SU-DHL-6 (cell line): ENCODE results near the gene ABCA13.

Experiments used
- H2AFZ ChIP-seq: fragments of 200-600 bp; sonication (generic); 2 replicates; pipeline ENCODE4 v1.6.1; 2014; ENCODE audit warnings: low read depth, mild to moderate bottlenecking, moderate library complexity, mixed read lengths, antibody characterized with exemption, low read length; ENCODE audit not compliant: severe bottlenecking
- H3F3A ChIP-seq: fragments of 200-600 bp; shearing (Covaris generic); 2 replicates; pipeline ENCODE4 v1.6.0; 2016; ENCODE audit warnings: antibody characterized with exemption, mild to moderate bottlenecking; ENCODE audit not compliant: insufficient read depth
- H3K27ac ChIP-seq: fragments of 200-600 bp; sonication (generic); 2 replicates; pipeline ENCODE4 v1.5.1; 2016; ENCODE audit warnings: low read depth, mild to moderate bottlenecking, low read length, moderate library complexity, mixed read lengths
- H3K27me3 ChIP-seq: fragments of 200-600 bp; sonication (generic), shearing (Covaris generic); 2 replicates; pipeline ENCODE4 v1.6.0; 2014; ENCODE audit warnings: mild to moderate bottlenecking, low read length
- H3K36me3 ChIP-seq: fragments of 200-600 bp; sonication (generic); 2 replicates; pipeline ENCODE4 v1.6.1; 2014; ENCODE audit warnings: mild to moderate bottlenecking, low read length, mixed read lengths
- H3K4me2 ChIP-seq: fragments of 300-600, 200-600 bp; shearing (Covaris generic), sonication (generic); 2 replicates; pipeline ENCODE4 v1.6.0; 2014; ENCODE audit warnings: low read length, low read depth, mild to moderate bottlenecking; ENCODE audit not compliant: poor library complexity, severe bottlenecking
- H3K4me3 ChIP-seq: fragments of 200-600 bp; sonication (generic); 2 replicates; pipeline ENCODE4 v1.5.1; 2014; ENCODE audit warnings: antibody characterized with exemption, low read length, mild to moderate bottlenecking, mixed read lengths; ENCODE audit not compliant: insufficient read depth, poor library complexity, severe bottlenecking
- H3K79me2 ChIP-seq: fragments of 200-600 bp; sonication (generic); 2 replicates; pipeline ENCODE4 v1.6.1; 2014; ENCODE audit warnings: mild to moderate bottlenecking, low read length, moderate library complexity; ENCODE audit not compliant: insufficient read depth
- H3K9ac ChIP-seq: fragments of 200-600 bp; sonication (generic); 2 replicates; pipeline ENCODE4 v1.7.0; 2014; ENCODE audit warnings: mild to moderate bottlenecking, low read length
- H3K9me2 ChIP-seq: fragments of 200-600 bp; sonication (generic); replicated peaks from 2 replicates; pipeline ENCODE4 v1.6.1; 2014; ENCODE audit warnings: low read length; ENCODE audit not compliant: insufficient read depth
- H3K9me3 ChIP-seq: fragments of 200-600 bp; sonication (generic); 2 replicates; pipeline ENCODE4 v1.6.1; 2014; ENCODE audit warnings: low read length, mixed read lengths; ENCODE audit not compliant: insufficient read depth
- H4K20me1 ChIP-seq: fragments of 200-600 bp; sonication (generic); 2 replicates; pipeline ENCODE4 v1.6.1; 2014; ENCODE audit warnings: low read depth, mild to moderate bottlenecking, antibody characterized with exemption, low read length, moderate library complexity, mixed read lengths
- EZH2phosphoT487 ChIP-seq: fragments of 200-600 bp; sonication (generic), shearing (Covaris generic); conservative IDR thresholded peaks from 2 replicates; pipeline ENCODE4 v1.6.1; 2018; ENCODE audit warnings: mild to moderate bottlenecking, antibody characterized with exemption, low read length, moderate library complexity, mixed read lengths
- TF ChIP-seq, protein P1 (sequence below): fragments of 200-600 bp; sonication (generic); IDR thresholded peaks from one replicate; pipeline ENCODE4 v1.5.1; 2017; ENCODE audit warnings: antibody characterized with exemption, mild to moderate bottlenecking, low read length, moderate library complexity; ENCODE audit not compliant: insufficient read depth, poor library complexity, severe bottlenecking

The ABCA13 gene

DNA sequence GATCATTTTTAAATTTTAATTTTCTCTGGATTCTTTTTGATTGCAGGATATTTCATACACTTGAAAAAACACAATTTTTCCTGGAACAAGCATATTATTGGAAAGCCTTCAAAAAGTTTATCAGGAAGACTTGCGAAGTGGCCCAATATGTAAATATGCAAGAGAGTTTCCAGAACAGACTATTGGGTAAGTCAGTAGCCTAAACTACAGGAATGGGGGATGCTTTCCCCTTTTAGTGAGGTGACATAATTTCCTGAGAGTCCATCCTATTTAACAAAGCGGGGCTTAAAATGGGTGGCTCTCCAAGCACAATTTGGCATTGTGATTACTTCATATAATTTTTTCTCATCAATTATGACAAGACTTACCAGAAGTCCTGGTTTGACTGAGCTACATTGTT lies 77.9 kb downstream of the ABCA13 start:
- H3K79me2 ChIP-seq: no peaks in the 10 kb centered on the region
- H3K36me3 ChIP-seq: no peaks in the 10 kb centered on the region
- H3F3A ChIP-seq: no peaks in the 10 kb centered on the region
- H2AFZ ChIP-seq: no peak overlapping the region
- H3K4me2 ChIP-seq: no peak overlapping the region
- no peak overlapping the region for H3K9ac ChIP-seq
- no peaks in the 10 kb centered on the region for H3K27me3 ChIP-seq
- no peak overlapping the region for H3K27ac ChIP-seq
- no peaks in the 10 kb centered on the region for H3K9me3 ChIP-seq
- H3K9me2 ChIP-seq: no peaks in the 10 kb centered on the region
- no peak overlapping the region for H3K4me3 ChIP-seq
- H4K20me1 ChIP-seq: no peaks in the 10 kb centered on the region
- no peak for TF ChIP-seq EZH2phosphoT487
- TF ChIP-seq, protein P1, sequence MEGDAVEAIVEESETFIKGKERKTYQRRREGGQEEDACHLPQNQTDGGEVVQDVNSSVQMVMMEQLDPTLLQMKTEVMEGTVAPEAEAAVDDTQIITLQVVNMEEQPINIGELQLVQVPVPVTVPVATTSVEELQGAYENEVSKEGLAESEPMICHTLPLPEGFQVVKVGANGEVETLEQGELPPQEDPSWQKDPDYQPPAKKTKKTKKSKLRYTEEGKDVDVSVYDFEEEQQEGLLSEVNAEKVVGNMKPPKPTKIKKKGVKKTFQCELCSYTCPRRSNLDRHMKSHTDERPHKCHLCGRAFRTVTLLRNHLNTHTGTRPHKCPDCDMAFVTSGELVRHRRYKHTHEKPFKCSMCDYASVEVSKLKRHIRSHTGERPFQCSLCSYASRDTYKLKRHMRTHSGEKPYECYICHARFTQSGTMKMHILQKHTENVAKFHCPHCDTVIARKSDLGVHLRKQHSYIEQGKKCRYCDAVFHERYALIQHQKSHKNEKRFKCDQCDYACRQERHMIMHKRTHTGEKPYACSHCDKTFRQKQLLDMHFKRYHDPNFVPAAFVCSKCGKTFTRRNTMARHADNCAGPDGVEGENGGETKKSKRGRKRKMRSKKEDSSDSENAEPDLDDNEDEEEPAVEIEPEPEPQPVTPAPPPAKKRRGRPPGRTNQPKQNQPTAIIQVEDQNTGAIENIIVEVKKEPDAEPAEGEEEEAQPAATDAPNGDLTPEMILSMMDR: no peak

DNA sequence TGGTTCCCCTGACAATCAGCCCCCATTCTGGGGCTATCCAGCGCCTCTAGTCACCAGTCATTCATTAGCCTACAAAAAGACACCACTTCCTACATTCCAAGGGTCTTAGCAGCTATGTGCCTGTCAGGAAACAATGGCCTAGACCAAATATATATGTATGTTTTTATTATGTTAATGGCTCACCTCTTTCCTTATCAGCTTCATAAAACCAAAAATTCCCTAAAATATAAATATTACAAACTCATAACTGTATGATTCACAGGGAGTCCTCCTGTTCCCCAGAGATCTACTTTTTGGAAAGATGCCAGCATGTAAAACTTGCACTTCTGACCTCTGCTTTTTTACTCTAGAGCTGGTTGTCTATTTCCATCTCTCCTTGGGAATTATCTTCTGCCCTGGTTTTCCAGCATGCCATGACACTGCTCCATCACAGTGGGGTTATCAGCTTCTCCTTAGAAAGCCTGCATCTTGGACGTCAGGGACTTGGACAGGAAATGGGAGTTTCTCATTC lies 79.2 kb downstream of the ABCA13 start:
- H3K27me3 ChIP-seq: no peaks in the 10 kb centered on the region
- no peaks in the 10 kb centered on the region for H3K79me2 ChIP-seq
- H3K27ac ChIP-seq: no peak overlapping the region
- no peaks in the 10 kb centered on the region for H4K20me1 ChIP-seq
- no peak overlapping the region for H3K9ac ChIP-seq
- H3K4me2 ChIP-seq: no peak overlapping the region
- no peak overlapping the region for H2AFZ ChIP-seq
- H3F3A ChIP-seq: no peaks in the 10 kb centered on the region
- H3K9me2 ChIP-seq: no peaks in the 10 kb centered on the region
- no peaks in the 10 kb centered on the region for H3K36me3 ChIP-seq
- H3K4me3 ChIP-seq: no peak overlapping the region
- TF ChIP-seq EZH2phosphoT487: no peak
- TF ChIP-seq, protein P1: no peak
- H3K9me3 ChIP-seq: no peaks in the 10 kb centered on the region

DNA sequence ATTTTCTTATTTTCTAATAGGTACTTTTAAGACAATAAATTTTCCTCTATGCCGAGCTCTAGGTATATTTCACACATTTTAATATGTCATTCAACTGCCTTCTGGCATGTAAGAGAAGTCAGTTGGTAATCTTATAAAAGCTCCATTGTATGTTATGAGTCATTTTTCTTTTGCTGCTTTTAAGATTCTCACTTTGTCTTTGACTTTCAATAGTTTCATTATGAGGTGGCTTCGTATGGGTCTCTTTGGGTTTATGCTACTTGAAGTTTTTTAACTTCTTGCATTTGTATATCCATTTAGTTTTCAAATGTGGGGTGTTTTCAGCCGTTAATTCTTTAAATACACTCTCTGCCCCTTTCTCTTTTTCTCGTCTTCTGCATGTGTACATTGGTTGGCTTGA lies 80.5 kb downstream of the ABCA13 start:
- Histone ChIP-seq H3K27me3 (no peaks in the 10 kb centered on the region), H3K9me2 (no peaks in the 10 kb centered on the region), H3K4me3 (no peak overlapping the region), H3K9me3 (no peaks in the 10 kb centered on the region), H3K9ac (no peak overlapping the region), H3K79me2 (no peaks in the 10 kb centered on the region), H4K20me1 (no peaks in the 10 kb centered on the region), H2AFZ (no peak overlapping the region), H3K36me3 (no peaks in the 10 kb centered on the region), H3F3A (no peaks in the 10 kb centered on the region), H3K27ac (no peak overlapping the region), H3K4me2 (no peak overlapping the region)
- no peak for TF ChIP-seq EZH2phosphoT487
- TF ChIP-seq, protein P1: no peak
